IPS DF 19.7 (cell line): ENCODE results near the gene TTLL11.

ENCODE experiments used
- DNase-seq: peaks from one replicate; pipeline ENCODE4 v3.0.0-alpha.2; 2013; ENCODE audit warnings: low read depth, low spot score

Gene TTLL11

GRCh38 chr9:121883281-121884056, 209.6 kb downstream of the TTLL11 start:
- no peak for DNase-seq

- no peak for DNase-seq
Measured at GRCh38 chr9:121881920-121882500, 211.1 kb downstream of the TTLL11 start.

DNA sequence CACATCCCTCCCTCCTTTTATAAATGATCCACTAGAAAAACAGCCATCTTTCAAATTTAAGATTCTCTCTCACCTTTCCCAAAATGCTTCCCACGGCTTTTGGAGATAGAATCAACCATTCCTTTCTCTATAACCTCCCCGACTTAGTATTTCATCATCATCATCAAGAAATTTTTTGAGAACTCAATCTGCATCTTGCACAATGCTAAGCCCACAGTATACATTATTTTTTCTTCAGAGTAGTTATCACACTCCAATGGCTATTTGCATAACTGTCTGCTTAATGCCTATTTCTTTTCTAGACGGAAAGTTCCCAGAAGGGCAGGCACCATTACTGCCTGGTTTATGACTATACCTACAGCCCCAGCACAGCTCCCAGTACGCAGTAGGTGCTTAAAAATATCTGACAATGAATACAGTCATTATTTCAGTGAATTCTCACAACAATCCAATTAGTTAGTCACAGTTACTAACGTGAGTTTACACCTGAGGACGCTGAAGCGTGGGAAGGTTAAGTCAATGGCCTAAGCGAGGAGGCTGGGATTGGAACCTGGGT, 212.7 kb downstream of the TTLL11 start:
- DNase-seq = no peak

DNA sequence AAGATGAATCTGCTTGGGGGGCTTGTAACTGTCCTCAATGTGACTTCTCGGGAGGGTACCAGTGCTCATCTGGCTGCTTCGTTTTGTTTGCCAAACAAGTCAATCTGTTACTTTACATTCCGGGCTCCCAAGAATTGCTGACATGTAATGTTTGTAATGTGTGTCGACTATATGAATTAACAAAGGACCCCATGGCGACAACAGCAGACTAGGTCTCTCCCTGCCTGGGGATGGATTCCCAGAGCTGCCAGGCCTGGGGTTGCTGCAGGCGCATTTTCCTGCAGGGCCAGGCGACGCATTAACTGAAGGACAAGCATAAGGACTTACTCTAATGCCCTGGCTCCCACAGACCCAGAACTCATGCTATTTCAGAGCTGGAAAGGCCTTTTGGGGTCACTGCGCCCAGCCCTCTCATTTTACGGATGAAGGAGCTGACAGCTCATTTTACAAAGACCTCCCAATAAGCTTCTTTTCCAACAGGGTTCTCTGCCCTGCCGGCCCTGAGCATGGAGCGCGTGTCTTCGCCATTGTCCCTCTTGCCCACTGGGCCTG, 214.8 kb downstream of the TTLL11 start:
- no peak for DNase-seq

GRCh38 chr9:121876658-121877271, 216.3 kb downstream of the TTLL11 start:
- no peak for DNase-seq

GRCh38 chr9:121876255-121876654, 216.9 kb downstream of the TTLL11 start:
- DNase-seq = no peak

- no peak for DNase-seq
Measured at GRCh38 chr9:121874524-121874923, 218.6 kb downstream of the TTLL11 start.

- DNase-seq = no peak
Measured at GRCh38 chr9:121871431-121872025, 221.6 kb downstream of the TTLL11 start.

DNA sequence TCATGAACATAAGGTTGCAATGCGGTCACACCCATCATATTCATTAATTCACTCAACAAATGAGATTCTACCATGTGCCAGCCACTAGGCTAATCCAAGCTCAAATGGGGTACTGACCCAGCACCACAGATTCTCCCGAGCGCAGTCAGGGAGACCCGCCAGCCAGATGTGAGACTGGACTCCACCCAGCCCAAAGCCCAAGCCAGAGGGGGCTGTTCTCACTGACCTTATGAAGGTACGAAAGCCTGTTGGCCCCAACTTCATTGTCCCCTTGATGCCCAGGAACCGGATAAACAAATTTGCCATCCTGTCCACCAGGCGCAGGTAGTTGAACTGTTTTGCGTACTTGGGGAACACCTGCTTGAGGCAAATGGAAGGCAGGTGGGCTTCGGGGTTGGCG, 222.8 kb downstream of the TTLL11 start:
- no peak for DNase-seq

DNA sequence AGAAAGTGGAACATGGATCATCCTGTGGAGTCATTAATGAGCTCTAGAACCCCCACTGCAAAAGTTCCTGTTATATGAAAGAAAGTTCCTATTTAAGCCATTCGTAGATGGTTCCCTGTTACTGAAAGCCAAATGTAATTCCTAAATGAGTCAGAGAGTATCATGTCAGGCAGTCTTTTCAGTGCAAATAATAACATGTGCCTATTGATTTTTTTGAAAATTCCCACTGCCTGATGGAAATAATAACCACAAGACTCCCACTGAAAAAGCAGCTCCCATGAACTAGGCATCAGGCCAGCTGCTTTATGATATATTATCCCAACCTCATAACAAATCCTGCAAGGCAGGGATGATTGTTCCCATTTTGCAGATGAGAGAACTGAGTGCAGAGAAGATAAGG, 224.5 kb downstream of the TTLL11 start:
- DNase-seq = no peak

GRCh38 chr9:121866927-121867326, 226.2 kb downstream of the TTLL11 start:
- no peak for DNase-seq

- no peak for DNase-seq
Measured at GRCh38 chr9:121865884-121866283, 227.2 kb downstream of the TTLL11 start.

DNA sequence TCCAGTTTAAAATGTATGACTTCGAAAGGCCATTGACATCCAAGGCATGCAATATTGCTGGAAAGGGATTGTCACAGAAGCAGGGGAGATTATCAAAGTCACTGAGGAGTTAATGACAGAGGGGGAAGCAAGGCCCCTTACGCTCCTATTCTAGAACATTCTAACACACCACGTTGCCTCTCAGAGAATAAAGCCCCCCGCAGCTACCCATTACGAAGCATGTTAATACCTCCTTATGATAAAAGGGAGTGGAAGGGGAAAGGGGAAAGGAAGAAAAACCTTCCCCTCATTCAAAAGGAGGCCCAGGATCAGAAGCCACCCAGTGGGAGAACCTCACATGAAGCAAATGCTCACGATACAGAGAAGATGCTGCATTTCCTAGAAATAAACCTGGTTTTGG, 228.0 kb downstream of the TTLL11 start:
- no peak for DNase-seq

- DNase-seq = no peak
Measured at GRCh38 chr9:121863955-121864354, 229.2 kb downstream of the TTLL11 start.

- DNase-seq = no peak
Measured at GRCh38 chr9:121862371-121863332, 230.5 kb downstream of the TTLL11 start.

DNA sequence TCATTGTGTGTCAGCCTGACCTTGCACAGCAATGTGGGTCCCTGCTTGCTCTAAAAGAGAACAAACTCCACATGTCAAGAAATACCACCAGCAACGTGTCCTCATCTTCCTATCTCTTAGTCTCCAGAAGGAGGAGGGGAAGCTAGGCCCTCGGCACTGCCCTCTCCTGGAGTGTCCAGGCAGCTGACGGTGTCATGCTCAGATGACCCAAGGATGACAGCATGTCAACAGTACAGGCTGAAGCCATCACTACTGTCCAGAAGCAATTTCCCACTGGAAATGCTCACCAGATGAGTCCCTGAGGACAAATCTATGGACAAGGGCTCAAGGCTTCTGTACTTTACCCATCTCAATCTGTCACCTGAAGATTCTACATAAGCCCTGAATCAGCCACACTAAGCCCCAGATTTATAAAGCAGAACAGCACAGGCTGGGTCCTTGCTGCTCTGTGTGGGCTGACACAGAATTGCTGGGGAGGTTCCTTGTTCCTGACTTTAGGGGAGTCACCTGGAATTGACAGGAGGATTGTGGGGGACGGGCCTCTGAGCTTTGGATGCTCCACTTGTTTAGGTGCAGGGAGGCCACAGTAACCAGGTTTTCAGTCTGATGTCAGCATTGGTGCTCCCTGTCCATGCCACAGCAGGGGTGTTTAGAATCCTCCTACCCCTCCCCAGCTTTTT, 231.5 kb downstream of the TTLL11 start:
- no peak for DNase-seq

GRCh38 chr9:121860744-121861143, 232.4 kb downstream of the TTLL11 start:
- no peak for DNase-seq

GRCh38 chr9:121860213-121860612, 232.9 kb downstream of the TTLL11 start:
- no peak for DNase-seq

DNA sequence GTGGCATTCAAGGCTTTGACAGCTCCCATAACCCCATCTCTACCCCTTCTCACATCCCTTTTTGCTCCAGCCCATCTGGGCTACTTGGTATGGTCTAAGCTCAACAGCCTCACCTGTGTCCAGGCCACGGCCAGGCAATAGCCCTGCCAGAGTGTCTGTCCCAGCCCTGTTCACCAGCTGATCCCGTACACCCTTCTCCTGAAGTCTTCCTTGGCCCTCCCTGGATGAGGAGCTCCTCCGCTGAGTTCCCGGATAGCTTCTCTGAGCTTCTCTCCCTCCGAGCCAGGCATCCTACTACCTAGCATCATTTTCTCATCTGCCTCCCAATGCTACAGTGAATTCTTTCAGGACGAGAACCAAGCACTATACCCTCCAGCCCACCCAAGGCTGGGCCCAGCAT, 233.5 kb downstream of the TTLL11 start:
- DNase-seq = no peak

DNA sequence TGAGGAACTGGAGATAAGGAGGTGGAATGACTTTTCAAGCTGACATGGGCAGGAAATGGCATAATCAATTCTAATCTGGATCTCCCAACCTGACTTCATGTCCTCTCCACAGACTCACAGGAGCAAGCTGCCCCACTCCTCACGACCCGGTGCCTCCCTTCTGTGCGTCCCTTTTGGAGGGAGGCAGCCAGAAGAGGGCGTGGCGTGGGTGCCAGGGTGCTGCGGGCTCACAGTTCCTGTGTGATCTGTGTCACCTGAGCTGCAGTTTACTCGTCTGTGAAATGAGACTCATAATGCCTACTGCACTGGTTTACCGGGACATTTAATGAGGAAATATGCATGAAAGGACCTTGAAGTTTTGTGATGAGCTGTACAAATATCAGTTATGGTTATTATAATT, 234.3 kb downstream of the TTLL11 start:
- DNase-seq = no peak
